ENCODE results near the gene MED13L. TPM values are rescaled to one million over a fixed set of nuclear protein-coding genes. Genes with fewer than 3 reads are reported as not detected.
A peak's percentile ranks its signal among the peaks of the same experiment; 100 is the strongest.

MED13L gene
- total RNA-seq, 5 donors from 2014 or later (not counting 1 experiment from before 2014, with no cell fraction given), result 126 to 216 (median 133) TPM

DNA sequence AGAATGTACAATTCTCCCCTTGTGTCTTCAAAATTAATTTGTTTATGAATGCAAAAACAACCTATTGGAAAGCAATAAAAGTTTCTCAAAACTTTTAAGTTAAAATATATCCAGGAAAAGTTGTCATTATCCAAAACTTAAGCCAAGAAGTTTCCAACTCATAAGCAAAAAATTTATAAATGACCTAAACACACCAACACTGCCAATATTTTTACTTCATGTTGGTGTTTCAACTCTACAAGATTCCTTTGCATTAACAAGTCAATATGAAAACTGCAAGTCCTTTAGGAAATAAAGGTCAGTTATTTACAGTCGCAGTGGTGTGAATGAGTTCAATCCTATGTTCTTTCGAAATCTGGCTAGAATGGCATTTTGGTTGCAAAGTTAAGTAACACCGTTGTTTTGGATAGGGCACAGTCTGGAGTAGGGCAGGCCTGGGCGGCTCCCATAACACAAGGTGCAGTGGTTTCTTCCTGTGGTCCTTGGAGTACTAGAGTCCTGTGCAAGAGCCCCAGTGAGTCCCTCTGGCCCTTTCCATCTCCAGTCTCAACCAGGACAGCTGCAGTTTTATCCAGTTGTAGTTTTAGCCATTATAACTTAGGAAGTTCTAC lies 151.4 kb downstream of the MED13L start:
- Histone ChIP-seq H3K27me3 (replicated peaks in 1 of 2; ENCODE audit: control insufficient read depth in 2 of 2, extremely low read depth in 1 of 2, insufficient read depth in 2 of 2, low read length in 1 of 2) (no peaks in the 10 kb centered on the region), H3K9me3 (no peaks in the 10 kb centered on the region), H3K4me3 (ENCODE audit: control insufficient read depth in 1 of 2, extremely low read depth in 1 of 2, low read length in 1 of 2) (no peak overlapping the region), H3K4me1 (ENCODE audit: control insufficient read depth in 1 of 2, extremely low read depth in 1 of 2, insufficient read depth in 2 of 2, low read length in 2 of 2) (peaks cover 4 to 37% of the 10 kb centered on the region in 2 experiments), H3K36me3 (ENCODE audit: control insufficient read depth in 2 of 2, extremely low read depth in 1 of 2, insufficient read depth in 1 of 2, low read length in 1 of 2) (no peaks in the 10 kb centered on the region), H3K27ac (ENCODE audit: low read length) (no peak overlapping the region)
- DNase-seq (no peak), ATAC-seq (replicated peaks in 1 of 4) (no peak)
- no peak overlapping the region for H3K4me3 Mint-ChIP-seq
- H3K9me3 Mint-ChIP-seq, result no peaks in the 10 kb centered on the region
- ChIA-PET CTCF (interaction anchor here in 1 of 2 donors (0.5 kb wide), 1 partner anchor 600 kb away, joined by 3 read pairs; no protein-coding TSS in a partner anchor), POLR2A (interaction anchor here in 1 of 2 donors (0.5 to 0.6 kb wide), 2 partner anchors 13 to 53 kb away, joined by 3 to 6 read pairs; no protein-coding TSS in a partner anchor)
- H3K4me1 Mint-ChIP-seq, result peaks cover 81 to 90% (median 86%) of the 10 kb centered on the region in 3 donors
- 100% methylated on average over 1 of the region's 4 CpGs for WGBS (ENCODE audit: insufficient coverage)
- no peak overlapping the region for H3K27ac Mint-ChIP-seq
- H3K36me3 Mint-ChIP-seq, result no peaks in the 10 kb centered on the region
- H3K27me3 Mint-ChIP-seq, result no peaks in the 10 kb centered on the region

GRCh38 chr12:116125084-116125483 lies 152.4 kb downstream of the MED13L start:
- Histone ChIP-seq H3K27me3 (replicated peaks in 1 of 2; ENCODE audit: control insufficient read depth in 2 of 2, extremely low read depth in 1 of 2, insufficient read depth in 2 of 2, low read length in 1 of 2) (no peaks in the 10 kb centered on the region), H3K4me1 (ENCODE audit: control insufficient read depth in 1 of 2, extremely low read depth in 1 of 2, insufficient read depth in 2 of 2, low read length in 2 of 2) (peaks cover 4 to 39% of the 10 kb centered on the region in 2 experiments), H3K4me3 (ENCODE audit: control insufficient read depth in 1 of 2, extremely low read depth in 1 of 2, low read length in 1 of 2) (no peak overlapping the region), H3K36me3 (ENCODE audit: control insufficient read depth in 2 of 2, extremely low read depth in 1 of 2, insufficient read depth in 1 of 2, low read length in 1 of 2) (no peaks in the 10 kb centered on the region), H3K9me3 (no peaks in the 10 kb centered on the region), H3K27ac (ENCODE audit: low read length) (no peak overlapping the region)
- ATAC-seq (replicated peaks in 1 of 4) (no peak), DNase-seq (no peak)
- H3K4me1 Mint-ChIP-seq, result peaks cover 81 to 90% (median 86%) of the 10 kb centered on the region in 3 donors
- no peaks in the 10 kb centered on the region for H3K9me3 Mint-ChIP-seq
- ChIA-PET POLR2A (no interaction called here), CTCF (no interaction called here)
- WGBS (ENCODE audit: insufficient coverage), result no CpG with 5 or more reads among the region's 2 CpGs
- no peaks in the 10 kb centered on the region for H3K36me3 Mint-ChIP-seq
- H3K27me3 Mint-ChIP-seq, result no peaks in the 10 kb centered on the region
- no peak overlapping the region for H3K4me3 Mint-ChIP-seq
- no peak overlapping the region for H3K27ac Mint-ChIP-seq

- peaks cover 84 to 88% (median 87%) of the 10 kb centered on the region in 3 donors for H3K4me1 Mint-ChIP-seq
- peak overlapping the region in 2 of 3 donors; percentile 15 to 55 for H3K4me3 Mint-ChIP-seq
- CTCF ChIA-PET, result interaction anchor here in 1 of 2 donors (0.6 kb wide), 1 partner anchor 22 kb away, joined by 3 read pairs; no protein-coding TSS in a partner anchor
- H3K9me3 Mint-ChIP-seq, result no peaks in the 10 kb centered on the region
- Histone ChIP-seq H3K4me3 (ENCODE audit: control insufficient read depth in 1 of 2, extremely low read depth in 1 of 2, low read length in 1 of 2) (no peak overlapping the region), H3K9me3 (no peaks in the 10 kb centered on the region), H3K4me1 (ENCODE audit: control insufficient read depth in 1 of 2, extremely low read depth in 1 of 2, insufficient read depth in 2 of 2, low read length in 2 of 2) (peaks cover 4 to 38% of the 10 kb centered on the region in 2 experiments), H3K27me3 (replicated peaks in 1 of 2; ENCODE audit: control insufficient read depth in 2 of 2, extremely low read depth in 1 of 2, insufficient read depth in 2 of 2, low read length in 1 of 2) (no peaks in the 10 kb centered on the region), H3K27ac (ENCODE audit: low read length) (no peak overlapping the region), H3K36me3 (ENCODE audit: control insufficient read depth in 2 of 2, extremely low read depth in 1 of 2, insufficient read depth in 1 of 2, low read length in 1 of 2) (no peaks in the 10 kb centered on the region)
- DNase-seq (peak in 8 of 35 experiments; percentile 1 to 21 (median 6)), ATAC-seq (replicated peaks in 1 of 4) (peak; percentile 43 to 55 (median 46))
- peak overlapping the region; percentile 40 to 44 for H3K27ac Mint-ChIP-seq
- H3K36me3 Mint-ChIP-seq, result no peaks in the 10 kb centered on the region
- 50% methylated on average over 8 of the region's 11 CpGs for WGBS (ENCODE audit: insufficient coverage)
- POLR2A ChIA-PET, result no interaction called here
- no peaks in the 10 kb centered on the region for H3K27me3 Mint-ChIP-seq
Measured at GRCh38 chr12:116123451-116124258, 153.8 kb downstream of the MED13L start.

DNA sequence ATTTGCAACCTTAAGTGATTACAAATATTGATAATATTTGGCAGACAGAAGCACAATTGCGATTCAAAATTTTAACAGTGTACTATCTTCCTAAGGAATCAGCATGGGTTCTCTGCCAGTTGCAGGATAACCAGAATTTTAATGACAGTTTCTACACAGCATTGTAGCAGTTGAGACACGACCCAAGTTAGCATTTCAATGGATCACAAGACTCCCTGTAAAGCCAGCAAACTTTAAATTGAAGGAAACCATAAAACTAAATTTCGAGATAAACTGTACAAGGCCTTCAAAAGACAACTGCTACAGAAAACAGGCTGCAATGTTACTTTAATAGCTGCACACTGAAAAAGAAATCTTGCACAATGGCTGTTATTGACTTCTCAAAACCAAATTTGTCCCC lies 154.9 kb downstream of the MED13L start:
- ChIA-PET POLR2A (no interaction called here), CTCF (no interaction called here)
- H3K36me3 Mint-ChIP-seq, result no peaks in the 10 kb centered on the region
- 80% methylated on average over 2 of the region's 3 CpGs for WGBS (ENCODE audit: insufficient coverage)
- no peaks in the 10 kb centered on the region for H3K36me3 ChIP-seq (ENCODE audit: control insufficient read depth in 2 of 2, extremely low read depth in 1 of 2, insufficient read depth in 1 of 2, low read length in 1 of 2)
- peak overlapping the region in 2 of 3 donors; percentile 7 to 56 for H3K4me3 Mint-ChIP-seq
- ATAC-seq (replicated peaks in 1 of 4), result no peak
- H3K9me3 Mint-ChIP-seq, result no peaks in the 10 kb centered on the region
- no peak overlapping the region for H3K27ac Mint-ChIP-seq
- no peaks in the 10 kb centered on the region for H3K9me3 ChIP-seq
- no peaks in the 10 kb centered on the region for H3K27me3 Mint-ChIP-seq
- no peak overlapping the region for H3K4me3 ChIP-seq (ENCODE audit: control insufficient read depth in 1 of 2, extremely low read depth in 1 of 2, low read length in 1 of 2)
- no peak overlapping the region for H3K27ac ChIP-seq (ENCODE audit: low read length)
- H3K4me1 ChIP-seq (ENCODE audit: control insufficient read depth in 1 of 2, extremely low read depth in 1 of 2, insufficient read depth in 2 of 2, low read length in 2 of 2), result peaks cover 4 to 38% of the 10 kb centered on the region in 2 experiments
- no peak for DNase-seq
- H3K4me1 Mint-ChIP-seq, result peaks cover 73 to 82% (median 80%) of the 10 kb centered on the region in 3 donors
- H3K27me3 ChIP-seq (replicated peaks in 1 of 2; ENCODE audit: control insufficient read depth in 2 of 2, extremely low read depth in 1 of 2, insufficient read depth in 2 of 2, low read length in 1 of 2), result no peaks in the 10 kb centered on the region

- Histone ChIP-seq H3K27me3 (replicated peaks in 1 of 2; ENCODE audit: control insufficient read depth in 2 of 2, extremely low read depth in 1 of 2, insufficient read depth in 2 of 2, low read length in 1 of 2) (no peaks in the 10 kb centered on the region), H3K27ac (ENCODE audit: low read length) (no peak overlapping the region), H3K36me3 (ENCODE audit: control insufficient read depth in 2 of 2, extremely low read depth in 1 of 2, insufficient read depth in 1 of 2, low read length in 1 of 2) (no peaks in the 10 kb centered on the region), H3K9me3 (no peaks in the 10 kb centered on the region), H3K4me3 (ENCODE audit: control insufficient read depth in 1 of 2, extremely low read depth in 1 of 2, low read length in 1 of 2) (no peak overlapping the region), H3K4me1 (ENCODE audit: control insufficient read depth in 1 of 2, extremely low read depth in 1 of 2, insufficient read depth in 2 of 2, low read length in 2 of 2) (peaks cover 4 to 38% of the 10 kb centered on the region in 2 experiments)
- ChIA-PET POLR2A (no interaction called here), CTCF (interaction anchor here in 1 of 2 donors (0.5 kb wide), 1 partner anchor 22 kb away, joined by 3 read pairs; no protein-coding TSS in a partner anchor)
- Mint-ChIP-seq H3K27ac (peak overlapping the region; percentile 16 to 69), H3K9me3 (no peaks in the 10 kb centered on the region), H3K4me1 (peaks cover 72 to 82% (median 80%) of the 10 kb centered on the region in 3 donors), H3K4me3 (peak overlapping the region in 2 of 3 donors; percentile 39 to 56), H3K36me3 (no peaks in the 10 kb centered on the region), H3K27me3 (no peaks in the 10 kb centered on the region)
- DNase-seq (peak in 1 of 35 experiments; percentile 4), ATAC-seq (replicated peaks in 1 of 4) (peak in 3 of 4 experiments; percentile 60 to 66 (median 61))
- WGBS (ENCODE audit: insufficient coverage), result no CpG with 5 or more reads among the region's 2 CpGs
Measured at GRCh38 chr12:116121453-116121871, 156.0 kb downstream of the MED13L start.

- no peak overlapping the region for H3K4me3 Mint-ChIP-seq
- ChIA-PET CTCF (no interaction called here), POLR2A (interaction anchor here in 1 of 2 donors (0.6 kb wide), 1 partner anchor 109 kb away, joined by 6 read pairs; no protein-coding TSS in a partner anchor)
- H3K27me3 Mint-ChIP-seq, result no peaks in the 10 kb centered on the region
- peaks cover 65 to 69% (median 66%) of the 10 kb centered on the region in 3 donors for H3K4me1 Mint-ChIP-seq
- H3K27ac Mint-ChIP-seq, result no peak overlapping the region
- H3K9me3 ChIP-seq, result no peaks in the 10 kb centered on the region
- H3K4me3 ChIP-seq (ENCODE audit: control insufficient read depth in 1 of 2, extremely low read depth in 1 of 2, low read length in 1 of 2), result no peak overlapping the region
- ATAC-seq (replicated peaks in 1 of 4) (no peak), DNase-seq (no peak)
- peaks cover 0 to 17% of the 10 kb centered on the region in 2 experiments for H3K4me1 ChIP-seq (ENCODE audit: control insufficient read depth in 1 of 2, extremely low read depth in 1 of 2, insufficient read depth in 2 of 2, low read length in 2 of 2)
- no peaks in the 10 kb centered on the region for H3K9me3 Mint-ChIP-seq
- no peaks in the 10 kb centered on the region for H3K36me3 Mint-ChIP-seq
- H3K27ac ChIP-seq (ENCODE audit: low read length), result no peak overlapping the region
- no peaks in the 10 kb centered on the region for H3K27me3 ChIP-seq (replicated peaks in 1 of 2; ENCODE audit: control insufficient read depth in 2 of 2, extremely low read depth in 1 of 2, insufficient read depth in 2 of 2, low read length in 1 of 2)
- no CpG with 5 or more reads among the region's 5 CpGs for WGBS (ENCODE audit: insufficient coverage)
- H3K36me3 ChIP-seq (ENCODE audit: control insufficient read depth in 2 of 2, extremely low read depth in 1 of 2, insufficient read depth in 1 of 2, low read length in 1 of 2), result no peaks in the 10 kb centered on the region
Measured at GRCh38 chr12:116116650-116117424, 160.7 kb downstream of the MED13L start.

Data from T-cell (primary cell).